H1 (cell line): ENCODE results near the gene NXN. TPM values are rescaled to one million over a fixed set of nuclear protein-coding genes. Genes with fewer than 3 reads are reported as not detected.

Experiments used
- CTCF ChIA-PET: fragments of 300-600 bp; sonication (Branson Sonifier 250); formaldehyde crosslinking; loops from one replicate; lab custom pipeline; 2021; ENCODE audit not compliant: partially characterized antibody; lab: Charles Lee
- POLR2A ChIA-PET: fragments of 300-600 bp; sonication (Branson Sonifier 250); formaldehyde crosslinking; loops from one replicate; lab custom pipeline; 2021; ENCODE audit warnings: inconsistent platforms; ENCODE audit not compliant: partially characterized antibody; lab: Charles Lee
- DNase-seq, 2 experiments: peaks; one replicate each; pipeline versions ENCODE4 v3.0.0 to v3.0.0-alpha.2; 2010 to 2022; ENCODE audit warnings: low spot score in 2 of 2, low read depth in 1 of 2, mixed read lengths in 1 of 2
- FAIRE-seq: peaks from 2 replicates; lab custom pipeline; 2011; peaks lifted over from hg19 to GRCh38; lab: Jason Lieb, UNC
- H2AFZ ChIP-seq: 2 replicates; pipeline ENCODE4 v1.8.1; 2012; ENCODE audit warnings: low read length, inconsistent platforms
- H2AK5ac ChIP-seq: 2 replicates; pipeline ENCODE4 v1.6.1; 2013; ENCODE audit warnings: low read depth, low read length
- H2BK120ac ChIP-seq: replicated peaks from 2 replicates; pipeline ENCODE3; 2013; ENCODE audit warnings: low read depth, low read length, inconsistent platforms
- H2BK12ac ChIP-seq: 2 replicates; pipeline ENCODE4 v1.6.1; 2013; ENCODE audit warnings: low read depth, low read length
- H2BK15ac ChIP-seq: 2 replicates; pipeline ENCODE4 v1.6.1; 2013; ENCODE audit warnings: low read length
- H2BK20ac ChIP-seq: 2 replicates; pipeline ENCODE4 v1.6.1; 2013; ENCODE audit warnings: low read length
- H2BK5ac ChIP-seq: 2 replicates; pipeline ENCODE4 v1.6.1; 2013; ENCODE audit warnings: low read depth, low read length
- H3K14ac ChIP-seq: 2 replicates; pipeline ENCODE4 v1.6.1; 2013; ENCODE audit warnings: inconsistent platforms; ENCODE audit not compliant: insufficient read length
- H3K18ac ChIP-seq: 2 replicates; pipeline ENCODE4 v1.6.1; 2013; ENCODE audit warnings: low read length; ENCODE audit errors: extremely low read depth
- H3K23ac ChIP-seq: 2 replicates; pipeline ENCODE4 v1.6.1; 2013; ENCODE audit warnings: inconsistent platforms; ENCODE audit not compliant: insufficient read length
- H3K23me2 ChIP-seq: 2 replicates; pipeline ENCODE4 v1.6.1; 2013; ENCODE audit warnings: low read depth, low read length
- H3K27ac ChIP-seq: 2 replicates; pipeline ENCODE4 v1.6.1; 2011; ENCODE audit warnings: low read depth, low read length, inconsistent platforms
- H3K27me3 ChIP-seq, 4 experiments: replicated peaks in 1 of 4; 1 replicate in 1 of 4; 2 replicates in 3 of 4; pipeline versions ENCODE4 v1.6.1 to v1.8.1; 2011 to 2013; ENCODE audit warnings: low read length in 3 of 4, mild to moderate bottlenecking in 3 of 4, inconsistent platforms in 2 of 4, mixed read lengths in 2 of 4, moderate library complexity in 1 of 4; ENCODE audit not compliant: control insufficient read depth in 3 of 4, insufficient read depth in 3 of 4; ENCODE audit errors: extremely low read depth in 1 of 4
- H3K36me3 ChIP-seq, 4 experiments: 2 replicates each; pipeline versions ENCODE4 v1.6.1 to v1.8.1; 2011 to 2013; ENCODE audit warnings: mild to moderate bottlenecking in 4 of 4, low read length in 3 of 4, moderate library complexity in 2 of 4, control low read depth in 1 of 4, inconsistent platforms in 1 of 4; ENCODE audit not compliant: insufficient read depth in 4 of 4, control insufficient read depth in 2 of 4
- H3K4ac ChIP-seq: replicated peaks from 2 replicates; pipeline ENCODE3; 2013; ENCODE audit warnings: low read length, low read depth, mixed read lengths, inconsistent platforms; ENCODE audit not compliant: insufficient read length
- H3K4me1 ChIP-seq, 4 experiments: replicated peaks in 1 of 4; 1 replicate in 1 of 4; 2 replicates in 3 of 4; pipeline versions ENCODE4 v1.6.1 to v1.8.1; 2011 to 2013; ENCODE audit warnings: low read length in 3 of 4, inconsistent platforms in 2 of 4, mixed read lengths in 1 of 4; ENCODE audit not compliant: insufficient read depth in 4 of 4, control insufficient read depth in 3 of 4
- H3K4me2 ChIP-seq, 2 experiments: 2 replicates each; pipeline versions ENCODE4 v1.6.1 to v1.8.1; 2011 to 2013; ENCODE audit warnings: low read depth in 2 of 2, low read length in 2 of 2, control low read depth in 1 of 2, inconsistent platforms in 1 of 2, mild to moderate bottlenecking in 1 of 2; ENCODE audit not compliant: insufficient read depth in 1 of 2
- H3K4me3 ChIP-seq, 4 experiments: fragments of 200-600, 300-600 bp in 1 of 4; sonication (generic), shearing (Covaris generic), sonication (Bioruptor Twin) in 1 of 4; 2 replicates each; pipeline versions ENCODE4 v1.5.1 to v1.8.1; 2011 to 2016; ENCODE audit warnings: low read length in 4 of 4, low read depth in 3 of 4, control low read depth in 2 of 4, inconsistent platforms in 2 of 4, mild to moderate bottlenecking in 2 of 4, mixed read lengths in 1 of 4, moderate library complexity in 1 of 4; ENCODE audit not compliant: insufficient read depth in 2 of 4; ENCODE audit errors: extremely low read depth in 1 of 4
- H3K56ac ChIP-seq: replicated peaks from 2 replicates; pipeline ENCODE3; 2013; ENCODE audit warnings: low read depth, mild to moderate bottlenecking, mixed read lengths, low read length, inconsistent platforms; ENCODE audit not compliant: insufficient read length
- H3K79me1 ChIP-seq: 2 replicates; pipeline ENCODE4 v1.6.1; 2013; ENCODE audit warnings: low read depth, low read length, control low read depth
- H3K79me2 ChIP-seq, 2 experiments: 2 replicates each; pipeline versions ENCODE4 v1.6.1 to v1.8.1; 2012 to 2013; ENCODE audit warnings: low read length in 2 of 2, mild to moderate bottlenecking in 2 of 2, inconsistent platforms in 1 of 2; ENCODE audit not compliant: insufficient read depth in 2 of 2, control insufficient read depth in 1 of 2
- H3K9ac ChIP-seq, 4 experiments: replicated peaks in 1 of 4; 1 replicate in 1 of 4; 2 replicates in 3 of 4; pipeline versions ENCODE4 v1.6.1 to v1.8.1; 2011 to 2013; ENCODE audit warnings: low read depth in 3 of 4, low read length in 3 of 4, control low read depth in 2 of 4, mild to moderate bottlenecking in 2 of 4, moderate library complexity in 2 of 4, inconsistent platforms in 1 of 4; ENCODE audit errors: extremely low read depth in 1 of 4
- H3K9me3 ChIP-seq, 2 experiments: 2 replicates each; pipeline versions ENCODE4 v1.6.1 to v1.8.1; 2012 to 2013; ENCODE audit warnings: mild to moderate bottlenecking in 2 of 2, moderate library complexity in 2 of 2, control low read depth in 1 of 2, inconsistent platforms in 1 of 2, low read depth in 1 of 2, low read length in 1 of 2, mixed read lengths in 1 of 2; ENCODE audit not compliant: insufficient read depth in 2 of 2
- H4K20me1 ChIP-seq, 2 experiments: replicated peaks in 1 of 2; 2 replicates each; pipeline versions ENCODE3 to v1.8.1; 2011 to 2013; ENCODE audit warnings: inconsistent platforms in 2 of 2, low read length in 2 of 2, mild to moderate bottlenecking in 1 of 2; ENCODE audit not compliant: insufficient read depth in 2 of 2, control insufficient read depth in 1 of 2
- H4K5ac ChIP-seq: 2 replicates; pipeline ENCODE4 v1.6.1; 2013; ENCODE audit warnings: low read length, low read depth, mixed read lengths, inconsistent platforms; ENCODE audit not compliant: insufficient read length
- H4K8ac ChIP-seq: 2 replicates; pipeline ENCODE4 v1.8.0; 2013; ENCODE audit warnings: mild to moderate bottlenecking, moderate library complexity, low read length, inconsistent platforms; ENCODE audit not compliant: insufficient read depth; ENCODE audit errors: extremely low read depth
- H4K91ac ChIP-seq: replicated peaks from 2 replicates; pipeline ENCODE3; 2013; ENCODE audit warnings: low read length, mixed read lengths, inconsistent platforms; ENCODE audit not compliant: insufficient read length
- BACH1 ChIP-seq: IDR thresholded peaks from 2 replicates; pipeline ENCODE4 v1.6.1; 2012; ENCODE audit warnings: low read length, improper control_type of control experiment
- CTBP2 ChIP-seq: IDR thresholded peaks from 2 replicates; pipeline ENCODE4 v1.7.0; 2011; ENCODE audit warnings: borderline replicate concordance, mild to moderate bottlenecking, moderate library complexity, mixed read lengths, low read length; ENCODE audit not compliant: insufficient read depth, insufficient read length
- CTCF ChIP-seq, 3 experiments: IDR thresholded peaks; 1 replicate in 2 of 3; 2 replicates in 1 of 3; pipeline versions ENCODE4 v1.5.1 to v1.6.1; 2011; ENCODE audit warnings: low read length in 3 of 3, mild to moderate bottlenecking in 3 of 3, inconsistent platforms in 2 of 3, low read depth in 1 of 3, moderate library complexity in 1 of 3; ENCODE audit not compliant: insufficient read depth in 1 of 3; ENCODE audit errors: control extremely low read depth in 1 of 3
- FOSL1 ChIP-seq: IDR thresholded peaks from 2 replicates; pipeline ENCODE4 v1.6.1; 2011; ENCODE audit warnings: mild to moderate bottlenecking, low read depth, low read length, moderate library complexity; ENCODE audit not compliant: insufficient read depth
- POLR2A ChIP-seq, 2 experiments: IDR thresholded peaks; 1 replicate in 1 of 2; 2 replicates in 1 of 2; pipeline ENCODE4 v1.6.1; 2011; ENCODE audit warnings: low read depth in 2 of 2, low read length in 2 of 2, mild to moderate bottlenecking in 2 of 2; ENCODE audit errors: control extremely low read depth in 1 of 2
- POLR2AphosphoS5 ChIP-seq: IDR thresholded peaks from 2 replicates; pipeline ENCODE4 v1.6.1; 2011; ENCODE audit warnings: low read depth, low read length
- SAP30 ChIP-seq: fragments of 300-600 bp; sonication (generic); IDR thresholded peaks from 2 replicates; pipeline ENCODE4 v1.7.1; 2012; ENCODE audit warnings: low read length, moderate library complexity, mild to moderate bottlenecking, inconsistent platforms; ENCODE audit not compliant: insufficient read depth, insufficient replicate concordance
- SUZ12 ChIP-seq: fragments of 200-600 bp; sonication (generic); IDR thresholded peaks from 2 replicates; pipeline ENCODE4 v1.6.1; 2012; ENCODE audit warnings: mild to moderate bottlenecking, inconsistent platforms, low read length, moderate library complexity, mixed read lengths
- TCF12 ChIP-seq: IDR thresholded peaks from 2 replicates; pipeline ENCODE4 v1.6.1; 2011; ENCODE audit warnings: low read depth, mild to moderate bottlenecking, low read length
- USF2 ChIP-seq: IDR thresholded peaks from 2 replicates; pipeline ENCODE4 v1.6.1; 2011; ENCODE audit warnings: low read length, improper control_type of control experiment
- WGBS, 2 experiments: shearing (Covaris generic) in 1 of 2; methylation state at CpG; one replicate each; pipeline versions ENCODE4 v1.1.6 to v1.1.7; 2013 to 2015; ENCODE audit warnings: low lambda C conversion rate in 2 of 2, mixed read lengths in 2 of 2, inconsistent platforms in 1 of 2, low coverage in 1 of 2, missing lambda C conversion rate in 1 of 2; ENCODE audit not compliant: insufficient replicate concordance in 2 of 2, insufficient coverage in 1 of 2, insufficient read length in 1 of 2; ENCODE audit errors: extremely low coverage in 1 of 2, missing lambda C conversion rate in 1 of 2; 5-methylcytosine and 5-hydroxymethylcytosine counted together
- polyA plus RNA-seq, 7 experiments: library from polyadenylated mRNA; depleted of rRNA in 3 of 7; stranded (reverse) in 5 of 7; unstranded in 2 of 7; fragments of >200 nt in 5 of 7; fragments of 200-250 nt in 2 of 7; gene quantifications; 1 replicate in 5 of 7; 2 replicates in 1 of 7; 4 replicates in 1 of 7; pipeline versions ENCODE4 v1.2.1 to v1.2.3, GENCODE V29; 2011 to 2013; ENCODE audit warnings: missing spikeins in 2 of 7, mixed read lengths in 2 of 7
- total RNA-seq: library from RNA; stranded (reverse); fragmentation: NEBNext Ultra II Directional; extraction: Animal tissue kit (Norgen Biotek cat#: 25700); gene quantifications from 2 replicates; pipeline ENCODE4 v1.2.1, GENCODE V29; 2021

Gene NXN
- total and polyA plus RNA-seq, 2 of the 8 experiments (the other 6 are each of a cell fraction or from before 2014, with no cell fraction given): 94.1 to 107 TPM

GRCh38 chr17:848402-848801 is 131.2 kb downstream of the NXN start:
- no peaks in the 10 kb centered on the region for H3K23me2 ChIP-seq
- POLR2A ChIA-PET: no interaction called here
- 89% methylated on average over 11 of the region's 11 CpGs; no CpG with 5 or more reads in 1 of the 2 experiments for WGBS, 2 experiments
- H3K4me1 ChIP-seq: peaks cover 0 to 17% (median 6%) of the 10 kb centered on the region in 4 experiments; a peak in 5 of 7 replicates
- peaks cover 0 to 59% of the 10 kb centered on the region in 2 experiments; a peak in 2 of 4 replicates for H3K79me2 ChIP-seq
- H2BK5ac ChIP-seq: no peak overlapping the region
- H4K20me1 ChIP-seq: peaks cover 12 to 14% of the 10 kb centered on the region in 2 experiments
- H4K91ac ChIP-seq: no peak overlapping the region
- no peak overlapping the region; a peak in 1 of 4 replicates for H3K4me2 ChIP-seq
- no peaks in the 10 kb centered on the region for H3K27me3 ChIP-seq
- no peak overlapping the region for H3K27ac ChIP-seq
- peaks cover 21% of the 10 kb centered on the region for H3K79me1 ChIP-seq
- no peak overlapping the region for H2AFZ ChIP-seq
- H3K23ac ChIP-seq: no peak overlapping the region
- FAIRE-seq (no peak), DNase-seq (no peak)
- H2BK12ac ChIP-seq: no peak overlapping the region
- H2BK15ac ChIP-seq: no peak overlapping the region
- no peak overlapping the region for H2BK20ac ChIP-seq
- CTCF ChIA-PET: interaction anchor here (0.7 to 1.5 kb wide), 2 partner anchors 125 to 208 kb away, joined by 3 read pairs; no protein-coding TSS in a partner anchor
- H4K5ac ChIP-seq: no peak overlapping the region
- H3K18ac ChIP-seq: no peak overlapping the region
- no peak overlapping the region for H3K14ac ChIP-seq
- no peaks in the 10 kb centered on the region for H3K9me3 ChIP-seq
- no peak overlapping the region for H2AK5ac ChIP-seq
- no peak overlapping the region for H3K4me3 ChIP-seq
- H2BK120ac ChIP-seq: no peak overlapping the region
- no peak overlapping the region for H3K9ac ChIP-seq
- H3K4ac ChIP-seq: no peak overlapping the region
- H3K56ac ChIP-seq: no peak overlapping the region
- no peaks in the 10 kb centered on the region for H3K36me3 ChIP-seq
- no peak overlapping the region for H4K8ac ChIP-seq
- TF ChIP-seq TCF12 (no peak), CTBP2 (no peak), BACH1 (no peak), SUZ12 (no peak), CTCF (IDR thresholded peaks at IDR 0.05; ENCODE audit: control extremely low read depth in 1 of 3, insufficient read depth in 1 of 3, low read depth in 1 of 3, low read length in 3 of 3) (no peak), SAP30 (no peak), FOSL1 (no peak), USF2 (no peak), POLR2AphosphoS5 (no peak), POLR2A (IDR thresholded peaks at IDR 0.05; ENCODE audit: control extremely low read depth in 1 of 2, low read depth in 2 of 2, low read length in 2 of 2) (no peak)
